ENCODE results near the gene PDP2. TPM values are rescaled to one million over a fixed set of nuclear protein-coding genes. Genes with fewer than 3 reads are reported as not detected.

The PDP2 gene
- total and polyA plus RNA-seq, 2 donors (not counting 3 experiments of a cell fraction or from before 2014, with no cell fraction given), result 4.4 to 9.3 TPM

- no peaks in the 10 kb centered on the region for H3K9me1 ChIP-seq (replicated peaks; ENCODE audit: control insufficient read depth, extremely low read depth, insufficient read depth, low read length)
- peaks cover 0 to 11% of the 10 kb centered on the region in 2 experiments for H3K36me3 ChIP-seq (ENCODE audit: control insufficient read depth in 2 of 2, extremely low read depth in 1 of 2, insufficient read depth in 2 of 2, low read length in 2 of 2)
- no peak overlapping the region for H3K4me2 ChIP-seq (ENCODE audit: insufficient read depth, low read length)
- H3K27ac ChIP-seq (ENCODE audit: insufficient read depth, low read depth, low read length), result no peak overlapping the region
- no peak for TF ChIP-seq GATA2 (IDR thresholded peaks at IDR 0.05; ENCODE audit: insufficient read depth, insufficient read length, low read depth, low read length)
- no peak for TF ChIP-seq FOS (IDR thresholded peaks at IDR 0.05; ENCODE audit: borderline replicate concordance, insufficient read depth, low read length)
- TF ChIP-seq, protein P1, sequence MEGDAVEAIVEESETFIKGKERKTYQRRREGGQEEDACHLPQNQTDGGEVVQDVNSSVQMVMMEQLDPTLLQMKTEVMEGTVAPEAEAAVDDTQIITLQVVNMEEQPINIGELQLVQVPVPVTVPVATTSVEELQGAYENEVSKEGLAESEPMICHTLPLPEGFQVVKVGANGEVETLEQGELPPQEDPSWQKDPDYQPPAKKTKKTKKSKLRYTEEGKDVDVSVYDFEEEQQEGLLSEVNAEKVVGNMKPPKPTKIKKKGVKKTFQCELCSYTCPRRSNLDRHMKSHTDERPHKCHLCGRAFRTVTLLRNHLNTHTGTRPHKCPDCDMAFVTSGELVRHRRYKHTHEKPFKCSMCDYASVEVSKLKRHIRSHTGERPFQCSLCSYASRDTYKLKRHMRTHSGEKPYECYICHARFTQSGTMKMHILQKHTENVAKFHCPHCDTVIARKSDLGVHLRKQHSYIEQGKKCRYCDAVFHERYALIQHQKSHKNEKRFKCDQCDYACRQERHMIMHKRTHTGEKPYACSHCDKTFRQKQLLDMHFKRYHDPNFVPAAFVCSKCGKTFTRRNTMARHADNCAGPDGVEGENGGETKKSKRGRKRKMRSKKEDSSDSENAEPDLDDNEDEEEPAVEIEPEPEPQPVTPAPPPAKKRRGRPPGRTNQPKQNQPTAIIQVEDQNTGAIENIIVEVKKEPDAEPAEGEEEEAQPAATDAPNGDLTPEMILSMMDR (IDR thresholded peaks at IDR 0.05; ENCODE audit: extremely low read depth in 1 of 2, insufficient read depth in 1 of 2, low read depth in 1 of 2, low read length in 2 of 2), result no peak
- no peak for TF ChIP-seq JUN (IDR thresholded peaks at IDR 0.05; ENCODE audit: borderline replicate concordance, insufficient read depth, insufficient read length, low read depth)
- no peak for TF ChIP-seq MAX (IDR thresholded peaks at IDR 0.05; ENCODE audit: insufficient read depth, insufficient read length)
- no peak for TF ChIP-seq POLR2A (IDR thresholded peaks at IDR 0.05; ENCODE audit: low read depth, low read length)
- TF ChIP-seq EZH2 (IDR thresholded peaks at IDR 0.05; ENCODE audit: borderline replicate concordance, low read depth, low read length, severe bottlenecking), result no peak
- intact Hi-C loops (cut with micrococcal nuclease), result no loop called here
- H2AFZ ChIP-seq (ENCODE audit: low read depth, low read length), result no peak overlapping the region
- dilution Hi-C loops (cut with MboI; ENCODE audit: extremely low pct_ligation_motif_present, low sequenced_read_pairs), result no loop called here
- no TSS peak for BruUV-seq (replicated peaks)
- H3K9ac ChIP-seq (replicated peaks; ENCODE audit: extremely low read depth, insufficient read depth, low read length), result no peak overlapping the region
- CTCF ChIA-PET, result interaction anchor here (0.9 to 1.0 kb wide), 2 partner anchors 11 to 18 kb away, joined by 3 read pairs; no protein-coding TSS in a partner anchor
- H3K4me3 ChIP-seq (replicated peaks in 1 of 3; ENCODE audit: insufficient read depth in 1 of 3, low read depth in 1 of 3, low read length in 3 of 3), result no peak overlapping the region
- POLR2A ChIA-PET, result no interaction called here
- peaks cover 7% of the 10 kb centered on the region for H3K4me1 ChIP-seq (ENCODE audit: control insufficient read depth, extremely low read depth, insufficient read depth, low read length)
- no peaks in the 10 kb centered on the region for H3K27me3 ChIP-seq (ENCODE audit: control insufficient read depth in 2 of 2, insufficient read depth in 2 of 2, low read length in 2 of 2)
- no peaks in the 10 kb centered on the region for H4K20me1 ChIP-seq (replicated peaks; ENCODE audit: control insufficient read depth, extremely low read depth, insufficient read depth, low read length)
- no peak for DNase-seq (ENCODE audit: low read depth, low spot score)
- H3K79me2 ChIP-seq (ENCODE audit: control insufficient read depth, insufficient read depth, low read length), result peaks cover 20% of the 10 kb centered on the region
- H3K9me3 ChIP-seq (replicated peaks; ENCODE audit: control insufficient read depth, insufficient read depth, low read length), result no peaks in the 10 kb centered on the region
- no peak for FAIRE-seq
Measured at GRCh38 chr16:66936462-66936861, 56.1 kb downstream of the PDP2 start.
